ENCODE data around the gene SLC5A11. TPM values are rescaled to one million over a fixed set of nuclear protein-coding genes. Genes with fewer than 3 reads are reported as not detected.

SLC5A11 gene, protein sequence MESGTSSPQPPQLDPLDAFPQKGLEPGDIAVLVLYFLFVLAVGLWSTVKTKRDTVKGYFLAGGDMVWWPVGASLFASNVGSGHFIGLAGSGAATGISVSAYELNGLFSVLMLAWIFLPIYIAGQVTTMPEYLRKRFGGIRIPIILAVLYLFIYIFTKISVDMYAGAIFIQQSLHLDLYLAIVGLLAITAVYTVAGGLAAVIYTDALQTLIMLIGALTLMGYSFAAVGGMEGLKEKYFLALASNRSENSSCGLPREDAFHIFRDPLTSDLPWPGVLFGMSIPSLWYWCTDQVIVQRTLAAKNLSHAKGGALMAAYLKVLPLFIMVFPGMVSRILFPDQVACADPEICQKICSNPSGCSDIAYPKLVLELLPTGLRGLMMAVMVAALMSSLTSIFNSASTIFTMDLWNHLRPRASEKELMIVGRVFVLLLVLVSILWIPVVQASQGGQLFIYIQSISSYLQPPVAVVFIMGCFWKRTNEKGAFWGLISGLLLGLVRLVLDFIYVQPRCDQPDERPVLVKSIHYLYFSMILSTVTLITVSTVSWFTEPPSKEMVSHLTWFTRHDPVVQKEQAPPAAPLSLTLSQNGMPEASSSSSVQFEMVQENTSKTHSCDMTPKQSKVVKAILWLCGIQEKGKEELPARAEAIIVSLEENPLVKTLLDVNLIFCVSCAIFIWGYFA
- not detected in 2 replicates for total RNA-seq

DNA sequence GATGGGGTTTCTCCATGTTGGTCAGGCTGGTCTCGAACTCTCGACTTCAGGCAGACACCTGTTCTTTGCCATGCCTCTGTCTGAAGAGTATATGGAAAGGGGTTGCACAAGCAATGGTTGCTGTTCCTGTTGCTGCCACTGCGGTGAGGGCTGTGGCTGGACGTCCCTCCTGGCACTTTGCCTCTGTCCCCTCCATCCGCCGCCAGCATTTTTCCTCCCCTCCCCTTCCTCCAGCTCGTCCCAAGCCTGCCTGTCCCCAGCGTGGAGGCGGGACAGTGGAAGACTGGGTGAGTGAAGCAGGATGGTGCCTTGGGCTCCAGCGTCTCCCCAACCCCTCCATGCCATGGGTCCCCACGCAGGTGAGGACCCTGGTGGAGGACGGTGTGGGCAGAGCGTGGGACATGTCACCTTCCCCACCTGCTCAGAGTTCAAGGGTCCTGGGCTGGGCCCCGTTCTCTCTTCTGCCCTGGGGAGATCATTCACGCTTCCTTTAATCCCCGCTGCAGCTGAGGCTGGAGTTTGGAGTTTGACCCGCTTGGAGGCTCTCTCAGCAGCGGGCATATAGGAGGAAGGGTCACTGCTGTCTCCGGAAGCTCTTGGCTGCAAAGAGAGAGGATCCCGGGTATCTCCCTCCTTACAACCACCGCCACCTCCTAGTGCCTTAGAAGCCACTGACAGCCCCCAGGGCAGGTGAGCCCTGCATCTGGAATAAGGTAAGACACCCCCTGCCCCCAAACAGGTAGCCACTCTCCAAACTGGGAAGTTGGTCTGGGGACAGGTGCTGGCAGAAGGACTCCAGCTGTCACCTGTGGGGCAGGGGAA, at the start of gene SLC5A11:
Gene SLC5A11, plus strand, starts transcription at position 238 of the 822 bp plus-strand sequence. CDS start 12,681 bp downstream, outside the sequence.

Other genes starting within 250 kb of the SLC5A11 start
- 16.2 and 22.0 TPM in 2 replicates for gene TNRC6A, start 116.3 kb upstream of the SLC5A11 start, total RNA-seq
- gene ARHGAP17, start 169.4 kb downstream of the SLC5A11 start, total RNA-seq = 44.7 and 58.4 TPM in 2 replicates